HCT116 (cell line): ENCODE measurements around the gene EP400. TPM values are rescaled to one million over a fixed set of nuclear protein-coding genes. Genes with fewer than 3 reads are reported as not detected.

Source experiments
- ATAC-seq: fragments of 200-7000 bp; cut with Tn5 transposase; 2 replicates; pipeline ENCODE4 v1.9.1; 2020; ENCODE audit warnings: mild to moderate bottlenecking, moderate library complexity
- BruUV-seq: library from RNA; stranded (reverse); fragments of 400-500 nt; replicated peaks from 2 replicates; lab custom pipeline; 2021; lab: Mats Ljungman, UMichigan
- CTCF ChIA-PET: fragments of 300-600 bp; sonication (Branson Sonifier 250); formaldehyde crosslinking; loops from one replicate; lab custom pipeline; 2021; ENCODE audit warnings: antibody characterized with exemption; lab: Charles Lee
- POLR2A ChIA-PET: fragments of 300-600, 350-600 bp; sonication (Branson Sonifier 250); formaldehyde crosslinking; loops from one replicate; lab custom pipeline; 2021; ENCODE audit warnings: antibody characterized with exemption; lab: Charles Lee
- RAD21 ChIA-PET, 2 experiments: fragments of 300-600 bp; sonication (Branson Sonifier 250); formaldehyde crosslinking; loops; one replicate each; lab custom pipeline; 2023; ENCODE audit warnings: low total read pairs in 2 of 2; ENCODE audit not compliant: uncharacterized antibody in 2 of 2, unreplicated experiment in 2 of 2, low non-redundant PET in 1 of 2; lab: Charles Lee
- DNase-seq: peaks from one replicate; pipeline ENCODE4 v3.0.0-alpha.2; 2010; ENCODE audit warnings: low read depth, low spot score
- H2AFZ ChIP-seq: fragments of 200-600 bp; shearing (Covaris generic), sonication (generic); 2 replicates; pipeline ENCODE4 v1.6.1; 2017; ENCODE audit warnings: low read depth, mixed run types, mixed read lengths, antibody characterized with exemption, low read length; ENCODE audit not compliant: poor library complexity, severe bottlenecking
- H3K27ac ChIP-seq: 2 replicates; pipeline ENCODE4 v1.5.1; 2012; ENCODE audit warnings: low read depth, low read length
- H3K27me3 ChIP-seq: fragments of 200-600 bp; sonication (generic); 2 replicates; pipeline ENCODE4 v1.6.1; 2016; ENCODE audit warnings: mixed run types, low read length, mixed read lengths; ENCODE audit not compliant: insufficient read depth
- H3K36me3 ChIP-seq, 2 experiments: fragments of 200-500 bp in 1 of 2; fragments of 200-600 bp in 1 of 2; sonication (Bioruptor generic) in 1 of 2; sonication (generic) in 1 of 2; 2 replicates each; pipeline versions ENCODE4 v1.5.1 to v1.6.1; 2014 to 2016; ENCODE audit warnings: low read length in 2 of 2, inconsistent platforms in 1 of 2, mixed read lengths in 1 of 2, mixed run types in 1 of 2; ENCODE audit not compliant: insufficient read depth in 2 of 2, control insufficient read depth in 1 of 2
- H3K4me1 ChIP-seq, 2 experiments: fragments of 200-600 bp in 1 of 2; sonication (generic) in 1 of 2; 2 replicates each; pipeline versions ENCODE4 v1.5.1 to v1.6.1; 2012 to 2017; ENCODE audit warnings: low read length in 2 of 2, inconsistent platforms in 1 of 2, mild to moderate bottlenecking in 1 of 2, mixed read lengths in 1 of 2, mixed run types in 1 of 2, moderate library complexity in 1 of 2; ENCODE audit not compliant: insufficient read depth in 2 of 2, control insufficient read depth in 1 of 2
- H3K4me2 ChIP-seq: fragments of 200-600 bp; sonication (generic); 2 replicates; pipeline ENCODE4 v1.6.1; 2017; ENCODE audit warnings: mixed run types, low read length, mixed read lengths
- H3K4me3 ChIP-seq, 2 experiments: fragments of 200-600 bp in 1 of 2; sonication (generic) in 1 of 2; replicated peaks in 1 of 2; 2 replicates each; pipeline ENCODE4 v1.5.1; 2011 to 2016; ENCODE audit warnings: low read length in 2 of 2, control low read depth in 1 of 2, low read depth in 1 of 2, mild to moderate bottlenecking in 1 of 2, mixed read lengths in 1 of 2, mixed run types in 1 of 2
- H3K79me2 ChIP-seq: fragments of 200-600 bp; sonication (generic); 2 replicates; pipeline ENCODE4 v1.6.1; 2017; ENCODE audit warnings: mild to moderate bottlenecking, mixed run types, low read length, moderate library complexity, mixed read lengths; ENCODE audit not compliant: insufficient read depth
- H3K9ac ChIP-seq: fragments of 200-600 bp; sonication (generic); 2 replicates; pipeline ENCODE4 v1.6.1; 2016; ENCODE audit warnings: low read length, mixed read lengths
- H3K9me2 ChIP-seq: fragments of 200-600 bp; sonication (generic), shearing (Covaris generic); 2 replicates; pipeline ENCODE4 v1.6.1; 2017; ENCODE audit warnings: mixed run types, mild to moderate bottlenecking, moderate library complexity; ENCODE audit not compliant: insufficient read depth
- H3K9me3 ChIP-seq, 2 experiments: fragments of 200-500 bp in 1 of 2; fragments of 200-600 bp in 1 of 2; sonication (Bioruptor generic) in 1 of 2; sonication (generic) in 1 of 2; 2 replicates each; pipeline ENCODE4 v1.6.1; 2014 to 2017; ENCODE audit warnings: low read length in 2 of 2, mixed read lengths in 2 of 2, inconsistent platforms in 1 of 2, low read depth in 1 of 2, mild to moderate bottlenecking in 1 of 2, mixed run types in 1 of 2, moderate library complexity in 1 of 2; ENCODE audit not compliant: control insufficient read depth in 1 of 2, insufficient read depth in 1 of 2
- H4K20me1 ChIP-seq: fragments of 200-600 bp; sonication (generic), shearing (Covaris generic); 2 replicates; pipeline ENCODE4 v1.6.1; 2017; ENCODE audit warnings: mixed run types, mild to moderate bottlenecking, moderate library complexity; ENCODE audit not compliant: insufficient read depth
- MAX ChIP-seq: IDR thresholded peaks from 2 replicates; pipeline ENCODE4 v1.6.1; 2012
- POLR2AphosphoS5 ChIP-seq: IDR thresholded peaks from 2 replicates; pipeline ENCODE4 v1.6.1; 2011; ENCODE audit warnings: mild to moderate bottlenecking, low read depth, low read length, moderate library complexity
- REST ChIP-seq: IDR thresholded peaks from 2 replicates; pipeline ENCODE4 v1.6.1; 2012; ENCODE audit warnings: low read depth
- intact Hi-C: fragments of 100-400 bp; cut with micrococcal nuclease; formaldehyde crosslinking; loops from 2 replicates; pipeline ENCODE4 v1.10.0; 2022
- total RNA-seq: library from RNA; stranded (reverse); gene quantifications from one replicate; pipeline ENCODE4 v1.2.1, GENCODE V29; 2021; ENCODE audit not compliant: unreplicated experiment

EP400 gene
- total RNA-seq, 1 experiment from 2014 or later = 54.5 TPM

GRCh38 chr12:131920902-131921840 is 28.6 kb upstream of the EP400 start:
- RAD21 ChIA-PET = no interaction called here
- no peaks in the 10 kb centered on the region for H3K4me1 ChIP-seq
- no peaks in the 10 kb centered on the region; a peak in 1 of 4 replicates for H3K36me3 ChIP-seq
- no peaks in the 10 kb centered on the region for H3K9me2 ChIP-seq
- no peak for DNase-seq
- POLR2A ChIA-PET = no interaction called here
- intact Hi-C loops = no loop called here
- H3K27me3 ChIP-seq = no peaks in the 10 kb centered on the region
- no peaks in the 10 kb centered on the region for H3K79me2 ChIP-seq
- CTCF ChIA-PET = no interaction called here
- no peak overlapping the region for H2AFZ ChIP-seq
- no peak overlapping the region for H3K27ac ChIP-seq
- H3K4me3 ChIP-seq = no peak overlapping the region
- TF ChIP-seq MAX = no peak
- TF ChIP-seq REST = no peak
- no peak for TF ChIP-seq POLR2AphosphoS5
- no peaks in the 10 kb centered on the region for H4K20me1 ChIP-seq
- no peak for ATAC-seq
- H3K9ac ChIP-seq = no peak overlapping the region
- no TSS peak for BruUV-seq
- no peaks in the 10 kb centered on the region for H3K9me3 ChIP-seq
- H3K4me2 ChIP-seq = no peak overlapping the region
